Trophoblast cell (in vitro differentiated cells and primary cell): Measurements from ENCODE around the gene PLP2.

Experiments used
- DNase-seq, 2 donors: peaks; one replicate each; pipeline ENCODE4 v3.0.0-alpha.2; 2016
- H2AFZ ChIP-seq: 2 replicates; pipeline ENCODE4 v1.6.1; 2013; ENCODE audit warnings: low read length, moderate library complexity, mild to moderate bottlenecking; ENCODE audit not compliant: insufficient read depth, poor library complexity
- H2AK5ac ChIP-seq: 2 replicates; pipeline ENCODE4 v1.6.1; 2013; ENCODE audit warnings: mild to moderate bottlenecking, low read length
- H2BK120ac ChIP-seq: 2 replicates; pipeline ENCODE4 v1.6.1; 2013; ENCODE audit warnings: low read length, mild to moderate bottlenecking, moderate library complexity; ENCODE audit not compliant: insufficient read depth, poor library complexity
- H2BK12ac ChIP-seq: 2 replicates; pipeline ENCODE4 v1.6.1; 2013; ENCODE audit warnings: mild to moderate bottlenecking, low read length, moderate library complexity
- H2BK5ac ChIP-seq: 2 replicates; pipeline ENCODE4 v1.6.1; 2013; ENCODE audit warnings: low read length, low read depth, moderate library complexity, mild to moderate bottlenecking; ENCODE audit not compliant: poor library complexity
- H3K14ac ChIP-seq: 2 replicates; pipeline ENCODE4 v1.6.1; 2013; ENCODE audit warnings: mild to moderate bottlenecking, low read length
- H3K18ac ChIP-seq: 2 replicates; pipeline ENCODE4 v1.6.1; 2013; ENCODE audit warnings: mild to moderate bottlenecking, low read length
- H3K23ac ChIP-seq: 2 replicates; pipeline ENCODE4 v1.6.1; 2013; ENCODE audit warnings: low read length
- H3K27ac ChIP-seq: 2 replicates; pipeline ENCODE4 v1.5.1; 2013; ENCODE audit warnings: low read depth, mild to moderate bottlenecking, inconsistent platforms, low read length, moderate library complexity
- H3K27me3 ChIP-seq: 2 replicates; pipeline ENCODE4 v1.6.1; 2013; ENCODE audit warnings: inconsistent platforms, mild to moderate bottlenecking, low read length, moderate library complexity; ENCODE audit not compliant: insufficient read depth
- H3K36me3 ChIP-seq, 2 experiments: 1 replicate in 1 of 2; 2 replicates in 1 of 2; pipeline ENCODE4 v1.6.1; 2013; ENCODE audit warnings: low read length in 2 of 2, mild to moderate bottlenecking in 2 of 2, moderate library complexity in 1 of 2; ENCODE audit not compliant: insufficient read depth in 2 of 2, control insufficient read depth in 1 of 2
- H3K4ac ChIP-seq: 2 replicates; pipeline ENCODE4 v1.6.1; 2013; ENCODE audit warnings: low read depth, mild to moderate bottlenecking, low read length, moderate library complexity
- H3K4me1 ChIP-seq, 2 experiments: 1 replicate in 1 of 2; 2 replicates in 1 of 2; pipeline ENCODE4 v1.6.1; 2013; ENCODE audit warnings: low read length in 2 of 2, mild to moderate bottlenecking in 2 of 2, moderate library complexity in 1 of 2; ENCODE audit not compliant: insufficient read depth in 2 of 2, control insufficient read depth in 1 of 2
- H3K4me2 ChIP-seq: 2 replicates; pipeline ENCODE4 v1.6.1; 2013; ENCODE audit warnings: inconsistent platforms, mild to moderate bottlenecking, low read length, moderate library complexity
- H3K4me3 ChIP-seq: 2 replicates; pipeline ENCODE4 v1.5.1; 2013; ENCODE audit warnings: mild to moderate bottlenecking, low read depth, low read length, inconsistent platforms
- H3K79me1 ChIP-seq: one replicate; pipeline ENCODE4 v1.6.1; 2013; ENCODE audit warnings: low read length
- H3K79me2 ChIP-seq: 2 replicates; pipeline ENCODE4 v1.6.1; 2013; ENCODE audit warnings: low read length, mild to moderate bottlenecking; ENCODE audit not compliant: control insufficient read depth, insufficient read depth, poor library complexity
- H3K9ac ChIP-seq: 2 replicates; pipeline ENCODE4 v1.6.1; 2013; ENCODE audit warnings: mild to moderate bottlenecking, low read length
- H3K9me3 ChIP-seq: 2 replicates; pipeline ENCODE4 v1.6.1; 2013; ENCODE audit warnings: low read depth, mild to moderate bottlenecking, control low read depth, inconsistent platforms, low read length; ENCODE audit not compliant: insufficient read depth
- H4K12ac ChIP-seq: 2 replicates; pipeline ENCODE4 v1.6.1; 2013; ENCODE audit warnings: low read depth, mild to moderate bottlenecking, low read length, moderate library complexity
- H4K8ac ChIP-seq: 2 replicates; pipeline ENCODE4 v1.6.1; 2013; ENCODE audit warnings: low read depth, mild to moderate bottlenecking, low read length, moderate library complexity
- H4K91ac ChIP-seq: one replicate; pipeline ENCODE4 v1.6.1; 2013; ENCODE audit warnings: low read depth, mild to moderate bottlenecking, low read length, moderate library complexity
- WGBS: extraction: QIAGEN DNeasy Blood & Tissue Kit; methylation state at CpG from one replicate; pipeline ENCODE4 v1.1.7; 2013; ENCODE audit warnings: missing lambda C conversion rate; ENCODE audit not compliant: insufficient read length, insufficient coverage; ENCODE audit errors: extremely low coverage; 5-methylcytosine and 5-hydroxymethylcytosine counted together

PLP2 gene

DNA sequence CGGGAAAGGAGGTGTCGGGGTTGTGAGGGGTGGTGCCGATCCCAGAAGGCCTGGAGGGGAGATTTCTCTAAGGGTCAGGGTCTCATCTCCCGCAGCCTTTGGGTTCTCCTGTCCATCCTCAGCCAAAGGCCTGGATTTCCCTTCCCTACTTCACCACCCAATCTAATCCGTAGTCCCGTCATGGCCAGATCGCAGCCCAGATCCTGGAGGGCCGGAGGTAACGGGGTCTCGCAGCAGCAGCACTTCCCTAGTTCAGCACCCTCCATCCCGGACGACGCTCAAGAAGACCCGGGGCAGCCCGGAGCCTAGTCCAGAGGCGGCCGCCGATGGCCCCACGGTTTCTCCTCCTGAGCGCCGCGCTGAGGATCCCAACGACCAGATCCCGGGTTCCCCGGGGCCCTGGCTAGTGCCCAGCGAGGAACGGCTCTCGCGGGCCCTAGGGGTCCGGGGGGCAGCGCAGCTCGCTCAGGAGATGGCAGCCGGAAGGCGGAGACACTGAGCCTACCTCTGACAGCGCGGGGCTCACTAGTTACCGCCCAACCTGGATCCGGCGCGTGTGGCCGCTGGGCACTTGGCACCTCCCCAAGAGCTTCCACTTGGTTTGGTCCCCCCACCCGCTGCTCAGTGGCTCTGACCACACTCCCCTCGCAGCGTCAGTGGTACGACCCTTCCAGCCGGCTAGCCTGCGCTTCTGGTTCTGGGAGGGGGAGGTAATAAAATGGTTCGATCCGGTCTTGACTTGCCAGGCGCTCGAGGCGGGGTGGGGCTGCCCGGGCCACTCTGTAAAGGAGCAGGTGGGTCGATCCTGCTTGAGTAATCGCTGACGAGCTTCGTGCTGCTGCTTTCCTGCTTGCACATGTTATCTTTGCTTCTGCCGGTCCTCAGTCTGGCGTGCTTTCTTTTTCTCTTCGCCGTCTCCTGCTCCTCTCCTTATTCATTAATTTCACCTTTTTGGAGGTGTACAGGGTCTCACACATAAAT is 5.5 kb upstream of the PLP2 start:
- DNase-seq, result no peak
- H3K27ac ChIP-seq, result no peak overlapping the region
- H3K9me3 ChIP-seq, result peaks cover 2% of the 10 kb centered on the region
- H3K18ac ChIP-seq, result no peak overlapping the region
- peaks cover 13 to 17% of the 10 kb centered on the region in 2 experiments for H3K4me1 ChIP-seq
- no peak overlapping the region for H2BK12ac ChIP-seq
- H3K79me2 ChIP-seq, result peaks cover 3% of the 10 kb centered on the region
- no peak overlapping the region for H3K4me3 ChIP-seq
- H3K14ac ChIP-seq, result no peak overlapping the region
- H2BK5ac ChIP-seq, result no peak overlapping the region
- H3K4me2 ChIP-seq, result peak overlapping the region; percentile 68
- peak overlapping the region; percentile 77 for H4K12ac ChIP-seq
- H2BK120ac ChIP-seq, result no peak overlapping the region
- peak overlapping the region; percentile 15 for H4K8ac ChIP-seq
- no peak overlapping the region for H2AK5ac ChIP-seq
- H4K91ac ChIP-seq, result no peak overlapping the region
- no peak overlapping the region for H3K9ac ChIP-seq
- H3K27me3 ChIP-seq, result no peaks in the 10 kb centered on the region
- H2AFZ ChIP-seq, result peak overlapping the region; percentile 39
- peaks cover 0 to 2% of the 10 kb centered on the region in 2 experiments for H3K36me3 ChIP-seq
- H3K4ac ChIP-seq, result no peak overlapping the region
- peaks cover 9% of the 10 kb centered on the region for H3K79me1 ChIP-seq
- WGBS, result no CpG with 5 or more reads among the region's 61 CpGs
- no peak overlapping the region for H3K23ac ChIP-seq

GRCh38 chrX:49166914-49167739 is 4.6 kb upstream of the PLP2 start:
- Histone ChIP-seq H3K4me3 (no peak overlapping the region), H4K91ac (peak overlapping the region; percentile 57), H2AK5ac (no peak overlapping the region), H3K9ac (no peak overlapping the region), H3K18ac (no peak overlapping the region), H2BK120ac (peak overlapping the region; percentile 24), H3K27ac (peak overlapping the region; percentile 25), H2BK12ac (peak overlapping the region; percentile 15), H3K79me2 (peaks cover 5% of the 10 kb centered on the region), H3K79me1 (peaks cover 12% of the 10 kb centered on the region), H3K4me2 (peak overlapping the region; percentile 68), H4K12ac (peak overlapping the region; percentile 77), H3K27me3 (peaks cover 2% of the 10 kb centered on the region), H3K4me1 (peaks cover 13 to 21% of the 10 kb centered on the region in 2 experiments), H3K9me3 (peaks cover 2% of the 10 kb centered on the region), H3K36me3 (peaks cover 0 to 2% of the 10 kb centered on the region in 2 experiments), H3K23ac (no peak overlapping the region), H2BK5ac (no peak overlapping the region), H4K8ac (peak overlapping the region; percentile 80), H2AFZ (peak overlapping the region; percentile 39), H3K14ac (peak overlapping the region; percentile 48), H3K4ac (no peak overlapping the region)
- WGBS, result no CpG with 5 or more reads among the region's 35 CpGs
- no peak for DNase-seq

DNA sequence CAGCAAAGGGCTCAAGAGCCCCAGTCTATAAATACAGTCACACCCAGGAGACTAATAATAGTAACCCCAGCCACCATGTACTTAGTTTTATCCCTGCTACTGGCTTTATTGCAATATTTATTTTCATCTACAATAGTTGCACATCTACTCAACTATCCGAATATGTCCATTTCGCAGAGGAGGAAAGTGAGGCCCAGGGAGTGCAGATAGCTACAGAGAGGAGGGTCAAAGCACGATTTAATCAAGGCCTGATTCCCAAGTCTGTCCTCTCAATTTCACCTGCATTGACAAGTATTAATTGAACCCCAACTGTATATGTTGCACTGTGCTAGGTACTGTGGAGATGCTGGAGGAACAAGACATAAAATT is 4.0 kb upstream of the PLP2 start:
- no peak overlapping the region for H4K91ac ChIP-seq
- H4K12ac ChIP-seq, result no peak overlapping the region
- no peak for DNase-seq
- H3K9ac ChIP-seq, result no peak overlapping the region
- no peak overlapping the region for H3K23ac ChIP-seq
- peaks cover 2% of the 10 kb centered on the region for H3K9me3 ChIP-seq
- H3K4me2 ChIP-seq, result peak overlapping the region; percentile 68
- H3K27me3 ChIP-seq, result peaks cover 4% of the 10 kb centered on the region
- WGBS, result no CpG with 5 or more reads among the region's 3 CpGs
- no peak overlapping the region for H3K27ac ChIP-seq
- no peak overlapping the region for H3K14ac ChIP-seq
- no peak overlapping the region for H3K18ac ChIP-seq
- H2BK5ac ChIP-seq, result no peak overlapping the region
- no peak overlapping the region for H4K8ac ChIP-seq
- peaks cover 12% of the 10 kb centered on the region for H3K79me1 ChIP-seq
- no peak overlapping the region for H2AFZ ChIP-seq
- peaks cover 6% of the 10 kb centered on the region for H3K79me2 ChIP-seq
- H3K4me1 ChIP-seq, result peaks cover 16 to 23% of the 10 kb centered on the region in 2 experiments
- H2AK5ac ChIP-seq, result no peak overlapping the region
- H2BK120ac ChIP-seq, result no peak overlapping the region
- peaks cover 0 to 2% of the 10 kb centered on the region in 2 experiments for H3K36me3 ChIP-seq
- H3K4ac ChIP-seq, result no peak overlapping the region
- no peak overlapping the region for H2BK12ac ChIP-seq
- H3K4me3 ChIP-seq, result no peak overlapping the region

GRCh38 chrX:49172280-49172780 is 632 bp downstream of the PLP2 start:
- Histone ChIP-seq H2BK5ac (no peak overlapping the region), H3K27me3 (peaks cover 4% of the 10 kb centered on the region)

More at GRCh38 chrX:49172280-49172780, 632 bp downstream of the PLP2 start:
- H2BK120ac ChIP-seq, result peak overlapping the region; percentile 63
- peak overlapping the region; percentile 88 for H3K4me2 ChIP-seq
- H3K4me3 ChIP-seq, result peak overlapping the region; percentile 64
- H4K91ac ChIP-seq, result peak overlapping the region; percentile 72
- no peak overlapping the region for H3K18ac ChIP-seq
- no peak overlapping the region for H3K4ac ChIP-seq
- H3K14ac ChIP-seq, result peak overlapping the region; percentile 57
- H4K8ac ChIP-seq, result peak overlapping the region; percentile 11
- no peaks in the 10 kb centered on the region for H3K9me3 ChIP-seq
- no peak overlapping the region for H3K23ac ChIP-seq
- peaks cover 19 to 23% of the 10 kb centered on the region in 2 experiments for H3K36me3 ChIP-seq
- no CpG with 5 or more reads among the region's 37 CpGs for WGBS
- no peak overlapping the region for H2AK5ac ChIP-seq
- peak overlapping the region; percentile 73 for H2AFZ ChIP-seq
- peak overlapping the region; percentile 53 for H2BK12ac ChIP-seq
- peaks cover 4 to 10% of the 10 kb centered on the region in 2 experiments for H3K4me1 ChIP-seq
- H3K79me1 ChIP-seq, result peaks cover 3% of the 10 kb centered on the region
- H3K79me2 ChIP-seq, result peaks cover 3% of the 10 kb centered on the region
- no peak for DNase-seq
- no peak overlapping the region for H3K9ac ChIP-seq
- H4K12ac ChIP-seq, result peak overlapping the region; percentile 69
- H3K27ac ChIP-seq, result no peak overlapping the region
